ENCODE results near the gene RET. TPM values are rescaled to one million over a fixed set of nuclear protein-coding genes. Genes with fewer than 3 reads are reported as not detected.

Gene RET
- total RNA-seq, 4 donors from 2014 or later, result 0.27 to 2.1 (median 0.88) TPM

DNA sequence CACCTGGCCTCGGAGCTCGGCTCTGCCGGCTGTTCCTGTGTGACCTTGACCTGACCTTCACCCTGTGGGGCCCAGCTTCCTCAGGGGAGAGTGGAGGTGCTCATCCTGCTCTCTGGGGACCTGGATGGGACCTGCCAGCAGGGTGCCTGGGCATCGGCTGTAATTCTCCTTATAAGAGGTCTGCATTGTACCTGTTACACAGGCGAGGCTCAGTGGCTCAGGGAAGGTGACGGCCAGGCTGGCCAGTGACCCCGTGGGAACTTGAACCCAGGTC is 29.0 kb downstream of the RET start:
- intact Hi-C loops (cut with DNase I), result loop anchor here (2.0 to 10.0 kb wide), 2 partner anchors 239 to 351 kb away; no protein-coding TSS in a partner anchor
- WGBS, 2 donors, result 50 to 79% methylated on average over 1 to 4 of the region's 7 CpGs
- Histone ChIP-seq H3K27me3 (no peaks in the 10 kb centered on the region), H3K36me3 (no peaks in the 10 kb centered on the region), H3K4me1 (peaks cover 10% of the 10 kb centered on the region in 2 donors), H3K4me3 (replicated peaks in 1 of 3) (no peak overlapping the region), H3K9me3 (no peaks in the 10 kb centered on the region), H3K27ac (no peak overlapping the region)
- TF ChIP-seq POLR2A (IDR thresholded peaks at IDR 0.05), result no peak
- TF ChIP-seq, protein P1, sequence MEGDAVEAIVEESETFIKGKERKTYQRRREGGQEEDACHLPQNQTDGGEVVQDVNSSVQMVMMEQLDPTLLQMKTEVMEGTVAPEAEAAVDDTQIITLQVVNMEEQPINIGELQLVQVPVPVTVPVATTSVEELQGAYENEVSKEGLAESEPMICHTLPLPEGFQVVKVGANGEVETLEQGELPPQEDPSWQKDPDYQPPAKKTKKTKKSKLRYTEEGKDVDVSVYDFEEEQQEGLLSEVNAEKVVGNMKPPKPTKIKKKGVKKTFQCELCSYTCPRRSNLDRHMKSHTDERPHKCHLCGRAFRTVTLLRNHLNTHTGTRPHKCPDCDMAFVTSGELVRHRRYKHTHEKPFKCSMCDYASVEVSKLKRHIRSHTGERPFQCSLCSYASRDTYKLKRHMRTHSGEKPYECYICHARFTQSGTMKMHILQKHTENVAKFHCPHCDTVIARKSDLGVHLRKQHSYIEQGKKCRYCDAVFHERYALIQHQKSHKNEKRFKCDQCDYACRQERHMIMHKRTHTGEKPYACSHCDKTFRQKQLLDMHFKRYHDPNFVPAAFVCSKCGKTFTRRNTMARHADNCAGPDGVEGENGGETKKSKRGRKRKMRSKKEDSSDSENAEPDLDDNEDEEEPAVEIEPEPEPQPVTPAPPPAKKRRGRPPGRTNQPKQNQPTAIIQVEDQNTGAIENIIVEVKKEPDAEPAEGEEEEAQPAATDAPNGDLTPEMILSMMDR (IDR thresholded peaks at IDR 0.05), result no peak
- DNase-seq, result no peak

DNA sequence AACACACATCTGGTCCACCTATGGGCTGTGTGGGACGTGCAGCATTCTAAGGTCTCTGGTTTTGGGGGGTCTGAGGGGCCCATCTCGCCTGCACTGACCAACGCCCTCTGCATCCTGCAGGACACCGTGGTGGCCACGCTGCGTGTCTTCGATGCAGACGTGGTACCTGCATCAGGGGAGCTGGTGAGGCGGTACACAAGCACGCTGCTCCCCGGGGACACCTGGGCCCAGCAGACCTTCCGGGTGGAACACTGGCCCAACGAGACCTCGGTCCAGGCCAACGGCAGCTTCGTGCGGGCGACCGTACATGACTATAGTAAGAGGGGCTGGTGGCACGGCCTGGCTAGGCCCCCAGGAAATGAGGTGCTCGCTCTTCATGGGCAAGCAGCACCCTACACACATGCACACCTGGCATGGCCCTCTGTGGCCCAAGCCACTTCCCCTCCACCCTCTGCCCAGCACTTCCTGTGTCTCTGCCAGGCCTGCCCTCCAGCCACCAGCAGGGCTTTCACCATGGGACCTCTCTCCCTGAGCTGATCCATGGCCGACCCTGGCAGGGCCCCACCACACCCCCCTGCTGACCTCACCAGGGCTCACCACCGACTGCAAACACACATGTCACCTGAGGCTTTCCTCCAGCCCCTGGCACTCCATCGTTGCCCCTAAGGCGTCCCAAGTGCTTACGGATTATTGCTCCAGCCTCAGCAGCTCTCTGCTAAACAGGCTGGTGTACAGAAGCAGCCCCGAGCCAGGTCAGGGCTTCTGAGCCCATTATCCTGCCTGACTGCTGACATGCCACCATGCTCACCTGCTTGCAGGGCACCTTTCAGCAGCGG is 29.6 kb downstream of the RET start:
- TF ChIP-seq, protein P1 (IDR thresholded peaks at IDR 0.05), result no peak
- no peak for TF ChIP-seq POLR2A (IDR thresholded peaks at IDR 0.05)
- no peak for DNase-seq
- H3K27ac ChIP-seq, result no peak overlapping the region
- H3K36me3 ChIP-seq, result no peaks in the 10 kb centered on the region
- intact Hi-C loops (cut with DNase I), result loop anchor here (10.0 kb wide), 1 partner anchor 352 kb away; no protein-coding TSS in a partner anchor
- H3K4me1 ChIP-seq, result peaks cover 10% of the 10 kb centered on the region in 2 donors
- no peaks in the 10 kb centered on the region for H3K27me3 ChIP-seq
- H3K9me3 ChIP-seq, result no peaks in the 10 kb centered on the region
- H3K4me3 ChIP-seq (replicated peaks in 1 of 3), result no peak overlapping the region
- WGBS, 2 donors, result 80 to 87% methylated on average over 11 to 27 of the region's 28 CpGs

DNA sequence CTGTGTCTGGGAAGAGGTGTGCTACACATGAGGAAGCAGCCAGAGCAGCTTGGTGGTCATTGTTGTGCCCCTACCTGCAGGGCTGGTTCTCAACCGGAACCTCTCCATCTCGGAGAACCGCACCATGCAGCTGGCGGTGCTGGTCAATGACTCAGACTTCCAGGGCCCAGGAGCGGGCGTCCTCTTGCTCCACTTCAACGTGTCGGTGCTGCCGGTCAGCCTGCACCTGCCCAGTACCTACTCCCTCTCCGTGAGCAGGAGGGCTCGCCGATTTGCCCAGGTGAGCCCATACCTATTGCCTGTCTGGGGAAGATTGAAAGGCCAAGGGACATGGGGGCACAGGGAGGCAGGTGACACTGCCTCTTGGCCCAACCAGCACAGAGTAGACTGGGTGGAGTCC is 32.1 kb downstream of the RET start:
- Histone ChIP-seq H3K9me3 (no peaks in the 10 kb centered on the region), H3K27ac (no peak overlapping the region), H3K4me3 (replicated peaks in 1 of 3) (no peak overlapping the region), H3K4me1 (peaks cover 10% of the 10 kb centered on the region in 2 donors), H3K36me3 (no peaks in the 10 kb centered on the region), H3K27me3 (no peaks in the 10 kb centered on the region)
- intact Hi-C loops (cut with DNase I), result loop anchor here (10.0 kb wide), 1 partner anchor 354 kb away; no protein-coding TSS in a partner anchor
- WGBS, 2 donors, result 84% methylated on average over 12 of the region's 12 CpGs; no CpG with 5 or more reads in 1 of the 2 donors
- DNase-seq, result no peak
- TF ChIP-seq, protein P1 (IDR thresholded peaks at IDR 0.05), result no peak
- TF ChIP-seq POLR2A (IDR thresholded peaks at IDR 0.05), result no peak

DNA sequence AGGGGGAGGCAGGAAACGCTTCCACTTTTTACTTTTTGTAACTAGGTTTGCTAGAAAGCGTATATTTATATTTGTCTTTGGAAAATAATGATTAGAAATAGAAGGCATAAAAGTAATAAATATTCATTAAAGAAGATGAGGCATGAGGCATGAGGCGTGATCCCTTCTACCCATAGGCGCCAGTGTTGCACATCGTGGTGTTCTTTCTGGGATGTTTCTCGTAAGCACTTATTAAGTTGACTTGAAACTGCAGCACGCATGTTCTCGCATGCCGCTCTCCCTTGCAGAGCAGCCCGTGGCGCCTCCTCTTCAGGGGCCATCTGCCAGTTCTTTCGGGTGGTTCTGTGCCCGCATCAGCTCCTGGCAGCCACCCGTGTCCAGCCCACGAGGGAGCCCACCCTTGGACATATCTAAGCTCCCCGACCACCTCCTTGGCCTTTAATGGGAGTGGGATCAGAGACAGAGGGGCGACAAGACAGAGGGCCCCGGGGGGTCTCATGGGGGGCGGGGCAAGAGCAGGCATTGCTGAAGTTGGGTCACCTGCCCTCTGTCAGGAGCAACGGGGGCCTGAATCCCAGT is 32.9 kb downstream of the RET start:
- Histone ChIP-seq H3K4me1 (peaks cover 6% of the 10 kb centered on the region in 2 donors), H3K9me3 (no peaks in the 10 kb centered on the region), H3K27ac (no peak overlapping the region), H3K4me3 (replicated peaks in 1 of 3) (no peak overlapping the region), H3K36me3 (no peaks in the 10 kb centered on the region), H3K27me3 (no peaks in the 10 kb centered on the region)
- intact Hi-C loops (cut with DNase I), result loop anchor here (10.0 kb wide), 1 partner anchor 355 kb away; no protein-coding TSS in a partner anchor
- TF ChIP-seq POLR2A (IDR thresholded peaks at IDR 0.05), result no peak
- TF ChIP-seq, protein P1 (IDR thresholded peaks at IDR 0.05), result no peak
- 80 to 83% methylated on average over 20 of the region's 20 CpGs for WGBS, 2 donors
- DNase-seq, result no peak

Data from thyroid gland (tissue), 4 donors.